Peyer's patch (tissue), 4 donors: Measurements from ENCODE around the gene CTBP2. TPM values are rescaled to one million over a fixed set of nuclear protein-coding genes. Genes with fewer than 3 reads are reported as not detected.

Source experiments
- DNase-seq, 3 donors: peaks; one replicate each; pipeline ENCODE4 v3.0.0-alpha.2; 2017 to 2019
- H3K27ac ChIP-seq, 4 donors: fragments of 200-600 bp; sonication (generic); one replicate each; pipeline ENCODE4 v1.5.1; 2016 to 2019
- H3K27me3 ChIP-seq, 2 donors: fragments of 200-600 bp; sonication (generic); one replicate each; pipeline ENCODE4 v1.5.1; 2019
- H3K36me3 ChIP-seq, 3 donors: fragments of 200-600 bp; sonication (generic); one replicate each; pipeline ENCODE4 v1.5.1; 2016 to 2019
- H3K4me1 ChIP-seq, 4 donors: fragments of 200-600 bp; sonication (generic); one replicate each; pipeline ENCODE4 v1.5.1; 2016 to 2019
- H3K4me3 ChIP-seq, 4 donors: fragments of 200-600 bp; sonication (generic); 1 replicate in 3 of 4; 2 replicates in 1 of 4; pipeline ENCODE4 v1.5.1; 2016 to 2019; ENCODE audit warnings: mild to moderate bottlenecking in 1 of 4
- H3K9me3 ChIP-seq, 4 donors: fragments of 200-600 bp; sonication (generic); one replicate each; pipeline ENCODE4 v1.5.1; 2016 to 2019; ENCODE audit warnings: mild to moderate bottlenecking in 1 of 4
- CTCF ChIP-seq, 6 experiments: fragments of 450-650 bp in 4 of 6; fragments of 200-600 bp in 2 of 6; sonication (generic) in 1 of 6; IDR thresholded peaks; one replicate each; pipeline ENCODE4 v1.5.1; 2017 to 2019; ENCODE audit warnings: antibody characterized with exemption in 6 of 6, mild to moderate bottlenecking in 3 of 6, moderate library complexity in 1 of 6
- POLR2A ChIP-seq, 2 donors: fragments of 450-650 bp; IDR thresholded peaks; one replicate each; pipeline ENCODE4 v1.5.1; 2017; ENCODE audit warnings: antibody characterized with exemption in 2 of 2, mild to moderate bottlenecking in 2 of 2, moderate library complexity in 2 of 2
- total RNA-seq, 4 donors: library from RNA; depleted of rRNA; stranded (reverse); fragments of >200 nt; gene quantifications; one replicate each; pipeline ENCODE4 v1.1.0, GENCODE V29; 2016

Gene CTBP2
- total RNA-seq, 4 donors from 2014 or later: 53.6 to 83.8 (median 64.7) TPM

- no peaks in the 10 kb centered on the region for H3K9me3 ChIP-seq
- H3K4me3 ChIP-seq: no peak overlapping the region
- peaks cover 0 to 23% (median 0%) of the 10 kb centered on the region in 3 donors for H3K36me3 ChIP-seq
- H3K27ac ChIP-seq: no peak overlapping the region
- no peaks in the 10 kb centered on the region for H3K27me3 ChIP-seq
- TF ChIP-seq POLR2A (IDR thresholded peaks at IDR 0.05) (no peak), CTCF (IDR thresholded peaks at IDR 0.05) (no peak)
- peaks cover 0 to 10% (median 0%) of the 10 kb centered on the region in 4 donors for H3K4me1 ChIP-seq
- no peak for DNase-seq
Measured at GRCh38 chr10:125029584-125030242, 130.7 kb downstream of the CTBP2 start.

- H3K27ac ChIP-seq: no peak overlapping the region
- H3K36me3 ChIP-seq: peaks cover 0 to 20% (median 0%) of the 10 kb centered on the region in 3 donors
- no peak for TF ChIP-seq POLR2A (IDR thresholded peaks at IDR 0.05)
- TF ChIP-seq CTCF (IDR thresholded peaks at IDR 0.05): no peak
- H3K4me3 ChIP-seq: no peak overlapping the region
- DNase-seq: no peak
- H3K4me1 ChIP-seq: peaks cover 0 to 25% (median 0%) of the 10 kb centered on the region in 4 donors
- no peaks in the 10 kb centered on the region for H3K9me3 ChIP-seq
- H3K27me3 ChIP-seq: no peaks in the 10 kb centered on the region
Measured at GRCh38 chr10:125027871-125028869, 132.2 kb downstream of the CTBP2 start.

GRCh38 chr10:125026974-125027735, 133.2 kb downstream of the CTBP2 start:
- no peaks in the 10 kb centered on the region for H3K9me3 ChIP-seq
- DNase-seq: no peak
- peaks cover 0 to 14% (median 0%) of the 10 kb centered on the region in 3 donors for H3K36me3 ChIP-seq
- no peak overlapping the region for H3K27ac ChIP-seq
- no peak overlapping the region for H3K4me3 ChIP-seq
- peaks cover 0 to 27% (median 0%) of the 10 kb centered on the region in 4 donors for H3K4me1 ChIP-seq
- no peaks in the 10 kb centered on the region for H3K27me3 ChIP-seq
- TF ChIP-seq POLR2A (IDR thresholded peaks at IDR 0.05) (no peak), CTCF (IDR thresholded peaks at IDR 0.05) (no peak)

- no peaks in the 10 kb centered on the region for H3K27me3 ChIP-seq
- no peak overlapping the region for H3K4me3 ChIP-seq
- DNase-seq: no peak
- no peak for TF ChIP-seq CTCF (IDR thresholded peaks at IDR 0.05)
- peaks cover 0 to 27% (median 0%) of the 10 kb centered on the region in 4 donors for H3K4me1 ChIP-seq
- peaks cover 0 to 14% (median 0%) of the 10 kb centered on the region in 3 donors for H3K36me3 ChIP-seq
- no peaks in the 10 kb centered on the region for H3K9me3 ChIP-seq
- H3K27ac ChIP-seq: no peak overlapping the region
Measured at GRCh38 chr10:125026036-125026931, 134.1 kb downstream of the CTBP2 start.
